Rectal smooth muscle tissue (tissue), 1 donor: Measurements from ENCODE around the gene GAB4.

Experiments
- H3K27ac ChIP-seq: one replicate; pipeline ENCODE4 v1.7.0; 2013; ENCODE audit warnings: low read depth, low read length, inconsistent platforms
- H3K27me3 ChIP-seq: one replicate; pipeline ENCODE4 v1.7.0; 2013; ENCODE audit warnings: low read length; ENCODE audit not compliant: control insufficient read depth, insufficient read depth
- H3K36me3 ChIP-seq: one replicate; pipeline ENCODE4 v1.7.0; 2013; ENCODE audit warnings: low read length; ENCODE audit not compliant: control insufficient read depth, insufficient read depth
- H3K4me1 ChIP-seq: one replicate; pipeline ENCODE4 v1.7.0; 2013; ENCODE audit warnings: low read length; ENCODE audit not compliant: control insufficient read depth, insufficient read depth
- H3K4me3 ChIP-seq: one replicate; pipeline ENCODE4 v1.7.0; 2013; ENCODE audit warnings: low read length
- H3K9ac ChIP-seq: one replicate; pipeline ENCODE4 v1.7.0; 2013; ENCODE audit warnings: low read length

The GAB4 gene

DNA sequence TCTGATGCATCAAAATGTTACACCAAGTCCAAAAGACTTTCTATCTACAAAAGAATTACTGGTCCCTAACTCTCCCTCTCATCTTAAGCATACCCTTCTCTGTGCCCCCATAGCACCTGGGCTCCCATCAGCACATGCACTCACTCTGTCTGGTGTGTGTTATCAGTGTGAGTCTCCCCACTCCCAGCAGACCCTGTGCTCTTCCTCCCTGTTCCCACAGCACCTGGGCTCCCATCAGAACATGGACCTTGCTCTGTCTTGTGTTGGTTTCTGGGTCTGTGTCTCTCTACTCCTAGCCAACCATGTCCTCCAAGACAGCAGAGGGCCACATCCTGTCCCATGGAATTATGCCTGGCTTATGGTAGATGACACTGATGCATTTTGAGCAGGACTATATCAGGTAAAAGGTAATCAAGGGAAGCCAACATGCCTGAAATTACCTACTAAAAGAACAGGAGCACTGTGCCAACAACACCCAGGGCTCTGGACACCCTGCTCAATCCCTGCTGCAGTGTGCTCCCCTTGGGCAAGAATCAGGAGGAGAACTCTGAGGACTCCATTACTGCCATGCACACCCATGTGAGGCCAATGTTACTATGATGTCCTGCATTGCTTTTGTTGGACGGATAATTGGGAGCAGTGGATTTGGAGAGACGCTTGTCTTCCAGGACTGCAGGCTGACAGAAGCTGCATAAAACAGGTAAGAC, 34.3 kb downstream of the GAB4 start:
- Histone ChIP-seq H3K4me3 (no peak overlapping the region), H3K27ac (no peak overlapping the region), H3K36me3 (no peaks in the 10 kb centered on the region), H3K4me1 (no peaks in the 10 kb centered on the region), H3K27me3 (no peaks in the 10 kb centered on the region), H3K9ac (no peak overlapping the region)

DNA sequence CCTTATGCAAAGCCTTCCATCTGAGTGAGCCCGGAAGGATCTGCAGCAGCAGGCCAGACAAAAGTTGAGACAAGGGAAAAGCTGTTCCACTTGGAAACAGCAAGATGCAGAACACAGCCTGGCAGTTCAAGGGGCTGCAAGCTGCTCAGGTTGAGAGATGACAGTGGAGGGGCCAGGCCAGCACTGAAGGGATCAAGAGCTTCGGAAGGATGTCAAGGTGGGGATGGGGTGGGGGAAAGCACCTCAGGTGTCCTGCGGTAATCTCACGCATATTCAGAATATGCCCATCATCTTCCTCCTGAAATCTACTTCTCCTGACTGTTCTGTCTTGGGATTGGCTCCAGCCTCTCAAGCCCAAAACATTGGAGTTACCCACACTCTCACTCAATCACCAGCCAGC, 35.7 kb downstream of the GAB4 start:
- no peak overlapping the region for H3K9ac ChIP-seq
- no peaks in the 10 kb centered on the region for H3K36me3 ChIP-seq
- no peaks in the 10 kb centered on the region for H3K27me3 ChIP-seq
- H3K27ac ChIP-seq, result no peak overlapping the region
- H3K4me1 ChIP-seq, result no peaks in the 10 kb centered on the region
- H3K4me3 ChIP-seq, result no peak overlapping the region

DNA sequence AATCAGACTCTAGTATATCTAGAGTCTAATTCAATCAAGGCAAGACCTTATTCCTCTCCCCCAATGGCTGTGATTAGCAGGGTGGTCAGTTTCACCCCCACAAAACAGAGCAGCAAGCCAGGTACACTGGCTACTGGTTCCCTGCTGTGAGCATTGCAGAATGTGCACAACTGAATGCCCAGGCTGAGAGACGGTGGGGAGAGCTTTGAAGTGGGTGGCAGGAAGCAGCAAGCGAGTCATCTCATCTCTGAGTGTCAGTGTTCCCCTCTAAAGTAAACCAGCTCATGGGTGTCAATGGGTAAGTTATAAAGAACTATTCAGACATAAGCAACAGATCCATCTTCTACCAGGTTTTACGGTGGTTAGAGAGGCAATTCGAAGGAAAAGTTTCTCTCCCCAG, 37.6 kb downstream of the GAB4 start:
- no peaks in the 10 kb centered on the region for H3K36me3 ChIP-seq
- no peaks in the 10 kb centered on the region for H3K4me1 ChIP-seq
- no peak overlapping the region for H3K27ac ChIP-seq
- H3K9ac ChIP-seq, result no peak overlapping the region
- no peaks in the 10 kb centered on the region for H3K27me3 ChIP-seq
- H3K4me3 ChIP-seq, result no peak overlapping the region

DNA sequence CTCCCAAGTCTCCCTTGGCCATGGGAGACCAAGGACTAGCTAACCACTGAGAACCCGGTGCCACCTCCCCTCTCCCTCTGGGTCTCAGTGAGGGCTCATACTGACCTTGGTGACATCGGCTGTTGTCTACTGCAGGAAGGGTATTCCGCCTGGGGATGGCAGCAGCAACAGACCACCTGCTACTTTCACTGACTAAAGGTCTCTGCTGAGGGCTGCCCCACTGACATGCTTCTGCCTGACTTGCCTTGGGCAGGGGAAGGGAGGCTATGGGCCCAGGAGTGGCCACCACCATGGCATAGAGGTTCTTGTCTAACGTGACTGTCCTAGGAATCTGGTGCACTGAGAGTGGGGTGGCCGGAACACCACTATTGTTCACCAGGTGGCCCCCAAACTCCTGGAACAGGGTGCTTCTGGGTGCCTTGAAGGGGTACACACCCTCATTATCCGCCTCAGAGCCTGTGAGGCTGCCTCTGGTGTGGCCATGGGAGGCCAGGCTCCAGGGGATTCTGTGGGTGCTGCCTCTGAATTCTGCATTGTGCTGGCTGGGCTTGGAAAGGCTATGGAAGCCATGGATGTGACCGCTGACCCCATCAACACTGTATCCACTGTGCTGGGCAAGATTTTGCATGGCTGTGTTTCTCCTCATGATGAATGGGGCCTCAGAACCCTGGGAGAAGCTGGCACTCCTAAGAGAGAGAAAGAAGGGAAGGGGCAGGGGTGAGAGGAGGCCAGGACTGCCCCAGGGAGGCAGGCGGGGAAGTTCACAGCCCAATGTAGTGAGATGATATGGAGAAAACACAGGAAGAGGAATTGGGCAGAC, 38.3 kb downstream of the GAB4 start:
- Histone ChIP-seq H3K27ac (no peak overlapping the region), H3K9ac (no peak overlapping the region), H3K4me3 (no peak overlapping the region), H3K4me1 (no peaks in the 10 kb centered on the region), H3K27me3 (no peaks in the 10 kb centered on the region), H3K36me3 (no peaks in the 10 kb centered on the region)

DNA sequence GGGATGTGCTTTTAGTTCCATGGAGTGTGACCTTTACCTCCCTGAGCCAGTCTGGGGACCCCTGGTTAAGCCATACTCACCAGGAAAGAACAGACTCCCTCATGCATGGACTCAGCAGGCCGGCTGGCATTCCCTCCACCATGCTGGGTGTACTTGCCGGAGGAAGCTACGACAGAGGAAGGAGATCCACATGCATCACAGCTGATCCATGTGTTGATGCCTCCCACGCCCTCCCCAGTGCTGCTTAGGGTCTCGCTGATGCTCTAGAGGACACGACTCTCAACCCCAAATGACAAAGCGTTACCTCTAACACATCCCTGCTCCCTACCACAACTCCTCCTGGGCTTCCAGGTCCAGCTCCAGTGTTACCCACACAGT, 39.8 kb downstream of the GAB4 start:
- Histone ChIP-seq H3K4me3 (no peak overlapping the region), H3K36me3 (no peaks in the 10 kb centered on the region), H3K4me1 (no peaks in the 10 kb centered on the region), H3K27ac (no peak overlapping the region), H3K9ac (no peak overlapping the region), H3K27me3 (no peaks in the 10 kb centered on the region)

DNA sequence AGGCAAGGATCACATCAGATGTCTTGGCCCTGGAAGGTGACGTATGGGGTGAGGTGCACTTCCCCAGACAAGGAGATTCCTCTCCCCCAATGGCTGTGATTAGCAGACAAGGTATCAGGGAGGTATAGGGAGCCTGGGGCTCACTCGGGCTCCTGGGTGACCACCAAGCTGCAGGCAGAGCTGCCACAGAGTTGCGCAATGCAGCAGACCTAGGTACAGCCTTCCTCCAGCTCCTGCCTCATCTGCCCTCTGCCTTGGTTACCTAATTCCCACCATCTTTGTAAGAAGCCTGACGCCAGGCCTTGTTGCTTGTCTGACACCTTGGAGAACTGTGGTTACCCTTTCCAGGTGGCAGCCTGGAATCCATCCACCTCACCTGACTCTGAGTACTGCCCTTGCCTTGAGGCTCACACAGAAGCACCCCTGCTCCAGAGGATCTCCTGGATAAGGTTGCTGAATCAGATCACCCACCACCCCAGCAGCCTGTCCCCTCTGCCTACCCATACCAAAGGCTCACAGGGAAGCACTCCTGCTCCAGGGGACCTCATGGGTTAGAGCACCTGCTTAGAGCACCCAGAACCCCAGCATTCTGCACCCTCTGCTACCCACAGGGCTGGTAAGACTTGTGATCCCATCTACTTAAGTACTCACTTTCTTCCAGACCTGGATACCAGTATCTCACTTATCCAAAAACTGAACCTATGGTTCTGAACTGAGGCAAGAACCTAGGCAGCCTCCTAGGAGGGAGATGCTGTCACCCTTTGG, 40.4 kb downstream of the GAB4 start:
- Histone ChIP-seq H3K27ac (no peak overlapping the region), H3K36me3 (no peaks in the 10 kb centered on the region), H3K4me1 (no peaks in the 10 kb centered on the region), H3K27me3 (no peaks in the 10 kb centered on the region), H3K9ac (no peak overlapping the region), H3K4me3 (no peak overlapping the region)

DNA sequence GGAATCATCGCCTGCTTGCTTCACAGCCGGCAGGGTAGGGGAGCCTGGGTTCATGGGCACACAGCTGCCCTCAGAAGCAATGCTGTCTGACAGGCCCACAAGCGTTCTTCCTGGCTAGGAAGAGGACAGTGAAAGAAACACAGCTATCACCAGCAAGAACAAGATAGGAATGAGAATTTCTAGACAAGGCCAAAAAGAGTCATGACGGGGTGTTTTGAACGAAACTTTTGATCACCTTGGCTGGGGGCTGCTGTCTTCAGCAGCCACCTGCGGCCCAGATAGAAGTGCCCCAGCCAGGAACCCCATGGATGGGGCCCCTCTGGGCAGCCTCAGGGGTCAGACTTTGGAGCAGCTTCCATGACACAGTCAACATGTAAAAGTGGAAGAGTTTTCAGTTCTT, 41.8 kb downstream of the GAB4 start:
- Histone ChIP-seq H3K4me3 (no peak overlapping the region), H3K4me1 (no peaks in the 10 kb centered on the region), H3K36me3 (no peaks in the 10 kb centered on the region), H3K9ac (no peak overlapping the region), H3K27me3 (no peaks in the 10 kb centered on the region), H3K27ac (no peak overlapping the region)

DNA sequence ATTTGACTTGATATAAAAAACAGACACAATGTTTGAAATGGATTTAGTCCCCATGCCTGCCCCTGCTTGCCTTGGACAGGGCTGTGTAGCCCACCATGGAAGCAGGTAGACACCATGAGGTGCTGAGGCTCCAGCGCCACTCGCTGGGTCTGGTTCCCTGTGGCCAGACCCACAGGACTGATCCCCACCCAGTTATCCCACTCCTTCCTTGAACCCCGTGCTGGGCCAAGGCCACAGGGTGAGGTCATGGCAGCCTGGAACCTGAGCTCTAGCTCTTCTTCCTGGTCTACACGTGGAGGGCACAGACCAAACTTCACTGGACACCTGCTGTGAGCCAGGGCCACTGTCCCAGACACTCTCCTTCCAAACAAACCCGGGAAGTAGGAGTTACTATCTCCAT, 42.5 kb downstream of the GAB4 start:
- no peak overlapping the region for H3K27ac ChIP-seq
- H3K36me3 ChIP-seq, result no peaks in the 10 kb centered on the region
- H3K4me1 ChIP-seq, result no peaks in the 10 kb centered on the region
- no peaks in the 10 kb centered on the region for H3K27me3 ChIP-seq
- no peak overlapping the region for H3K4me3 ChIP-seq
- no peak overlapping the region for H3K9ac ChIP-seq

DNA sequence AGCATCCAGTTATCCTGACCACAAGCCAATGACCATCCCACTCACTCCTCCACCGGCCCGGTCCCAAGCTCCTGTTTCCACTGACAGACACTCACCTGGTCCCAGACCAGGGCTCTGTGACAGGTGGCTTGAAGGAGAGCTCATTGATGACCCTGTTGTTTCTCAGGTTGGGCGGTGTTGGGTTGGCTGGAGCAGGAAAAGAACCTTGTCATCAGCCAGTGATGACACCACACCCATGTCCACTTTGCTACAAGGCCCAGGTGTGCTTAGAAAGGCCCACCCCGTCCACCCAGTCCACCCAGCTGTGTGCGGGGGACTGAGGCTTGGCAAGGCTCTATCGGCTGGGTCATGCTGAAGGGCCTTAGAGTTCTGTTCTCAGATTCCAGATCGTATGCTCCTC, 42.9 kb downstream of the GAB4 start:
- Histone ChIP-seq H3K4me1 (no peaks in the 10 kb centered on the region), H3K27ac (no peak overlapping the region), H3K27me3 (no peaks in the 10 kb centered on the region), H3K9ac (no peak overlapping the region), H3K36me3 (no peaks in the 10 kb centered on the region), H3K4me3 (no peak overlapping the region)

DNA sequence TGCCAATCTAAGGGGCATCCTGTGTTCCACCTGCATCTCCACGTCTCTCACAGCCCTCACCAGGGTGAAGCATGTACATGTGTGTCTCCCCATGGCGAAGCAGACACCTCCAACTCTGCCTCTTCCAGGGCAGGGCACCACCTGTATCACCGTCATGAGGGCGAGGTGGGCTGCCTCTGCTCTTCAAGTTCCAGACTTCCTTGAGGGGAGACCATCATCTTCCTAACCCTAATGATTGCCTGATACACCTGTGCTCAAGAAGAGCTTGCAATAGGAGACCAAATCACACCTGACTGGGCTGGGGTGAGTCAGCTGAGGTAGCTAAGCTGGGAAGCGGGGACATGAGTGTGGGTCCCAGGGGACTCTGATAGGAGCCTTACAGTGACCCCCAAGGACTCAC, 43.7 kb downstream of the GAB4 start:
- no peak overlapping the region for H3K27ac ChIP-seq
- H3K4me3 ChIP-seq, result no peak overlapping the region
- no peak overlapping the region for H3K9ac ChIP-seq
- no peaks in the 10 kb centered on the region for H3K36me3 ChIP-seq
- no peaks in the 10 kb centered on the region for H3K27me3 ChIP-seq
- H3K4me1 ChIP-seq, result no peaks in the 10 kb centered on the region

DNA sequence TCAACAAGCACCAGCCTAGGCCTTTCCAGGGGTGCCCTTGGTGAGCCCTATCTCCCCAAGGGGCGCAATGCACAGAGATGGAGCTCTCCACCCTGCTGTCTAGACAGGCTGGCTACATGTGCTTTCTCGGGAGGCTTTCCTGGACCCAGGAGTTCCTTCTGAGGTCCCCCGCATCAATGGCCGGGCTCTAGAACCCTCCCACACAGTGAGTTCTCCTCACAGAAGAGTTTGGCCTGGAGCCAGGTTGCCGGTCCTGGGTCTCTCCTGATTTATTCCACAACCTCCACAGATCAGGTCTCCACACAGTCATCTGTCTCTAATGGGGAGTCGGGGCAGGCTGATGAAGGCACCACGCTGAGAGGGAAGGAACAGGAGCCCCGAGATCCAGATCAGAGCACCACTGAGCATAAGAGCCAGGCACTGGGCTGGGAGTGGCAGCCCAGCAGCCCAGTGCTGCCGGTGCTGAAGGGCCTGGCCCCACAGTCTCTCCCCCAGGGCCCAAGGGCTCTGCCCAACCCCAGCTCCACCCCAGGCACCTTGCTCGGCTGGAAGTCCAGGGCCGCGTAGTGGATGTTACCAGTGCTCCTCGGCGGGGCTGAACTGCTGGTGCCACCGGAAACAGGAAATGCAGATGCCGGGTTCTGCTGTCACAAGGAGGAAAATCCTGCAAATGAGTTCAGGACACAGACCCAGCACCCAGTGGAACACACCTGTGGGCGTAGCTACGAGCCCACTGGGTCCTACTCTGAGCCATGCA, 44.7 kb downstream of the GAB4 start:
- no peaks in the 10 kb centered on the region for H3K27me3 ChIP-seq
- no peak overlapping the region for H3K9ac ChIP-seq
- H3K4me1 ChIP-seq, result no peaks in the 10 kb centered on the region
- H3K27ac ChIP-seq, result no peak overlapping the region
- H3K36me3 ChIP-seq, result no peaks in the 10 kb centered on the region
- no peak overlapping the region for H3K4me3 ChIP-seq

DNA sequence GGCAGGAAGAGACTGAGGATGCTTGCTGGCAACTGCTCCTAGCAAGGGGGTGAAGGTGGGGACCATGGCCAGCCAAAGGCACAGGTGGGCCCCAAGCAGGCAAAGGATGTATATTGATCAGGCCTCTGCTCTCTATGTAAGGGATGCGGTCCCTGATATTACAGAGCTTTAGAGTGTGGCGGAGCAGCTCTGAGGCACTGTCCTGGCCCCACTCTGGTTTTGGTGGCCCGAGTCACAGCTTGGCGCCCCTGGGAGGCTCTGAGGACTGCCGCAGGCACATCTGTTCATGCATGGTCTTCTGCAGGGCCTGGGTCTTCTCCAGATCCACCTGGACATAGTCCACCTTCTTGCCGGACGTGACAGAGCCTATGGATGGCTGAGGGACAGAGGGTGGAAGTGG, 45.5 kb downstream of the GAB4 start:
- Histone ChIP-seq H3K27me3 (no peaks in the 10 kb centered on the region), H3K4me3 (no peak overlapping the region), H3K4me1 (no peaks in the 10 kb centered on the region)

More for the DNA sequence above, 45.5 kb downstream of the GAB4 start:
- H3K27ac ChIP-seq, result no peak overlapping the region
- H3K9ac ChIP-seq, result no peak overlapping the region
- no peaks in the 10 kb centered on the region for H3K36me3 ChIP-seq
